HEK293 (cell line): ENCODE results near the gene TXNRD2.

ENCODE experiments used
- IKZF3 ChIP-seq: fragments of 450-650 bp; IDR thresholded peaks from 2 replicates; pipeline ENCODE4 v1.5.0; 2018; ENCODE audit warnings: missing biosample characterization, mild to moderate bottlenecking, missing genetic modification characterization, moderate library complexity
- KLF10 ChIP-seq: fragments of 450-650 bp; IDR thresholded peaks from 2 replicates; pipeline ENCODE4 v1.5.1; 2018; ENCODE audit warnings: missing biosample characterization, mild to moderate bottlenecking, missing genetic modification characterization
- REST ChIP-seq: fragments of 450-650 bp; formaldehyde crosslinking; IDR thresholded peaks from 2 replicates; pipeline ENCODE4 v1.5.1; 2016; ENCODE audit warnings: missing biosample characterization, missing genetic modification characterization
- ZNF10 ChIP-seq: fragments of 450-650 bp; formaldehyde crosslinking; IDR thresholded peaks from 2 replicates; pipeline ENCODE4 v1.5.1; 2017; ENCODE audit warnings: missing biosample characterization, missing genetic modification characterization
- ZNF155 ChIP-seq: fragments of 450-650 bp; formaldehyde crosslinking; IDR thresholded peaks from 2 replicates; pipeline ENCODE4 v1.5.1; 2016; ENCODE audit warnings: missing biosample characterization, missing genetic modification characterization
- ZNF26 ChIP-seq: fragments of 450-650 bp; formaldehyde crosslinking; IDR thresholded peaks from 2 replicates; pipeline ENCODE4 v1.5.1; 2016; ENCODE audit warnings: missing biosample characterization, missing genetic modification characterization
- ZNF544 ChIP-seq: fragments of 450-650 bp; formaldehyde crosslinking; IDR thresholded peaks from 2 replicates; pipeline ENCODE4 v1.5.0; 2017; ENCODE audit warnings: missing biosample characterization, missing genetic modification characterization
- ZNF704 ChIP-seq: fragments of 450-650 bp; formaldehyde crosslinking; IDR thresholded peaks from 2 replicates; pipeline ENCODE4 v1.5.1; 2016; ENCODE audit warnings: missing biosample characterization, missing genetic modification characterization
- ZNF791 ChIP-seq: fragments of 450-650 bp; formaldehyde crosslinking; IDR thresholded peaks from 2 replicates; pipeline ENCODE4 v1.5.1; 2016; ENCODE audit warnings: missing biosample characterization, missing genetic modification characterization
- ZNF792 ChIP-seq: fragments of 450-650 bp; formaldehyde crosslinking; IDR thresholded peaks from 2 replicates; pipeline ENCODE4 v1.5.1; 2016; ENCODE audit warnings: missing biosample characterization, missing genetic modification characterization
- TF ChIP-seq, protein P1 (sequence below): fragments of 450-650 bp; formaldehyde crosslinking; IDR thresholded peaks from 2 replicates; pipeline ENCODE4 v1.5.1; 2016; ENCODE audit warnings: missing biosample characterization, missing genetic modification characterization

GRCh38 chr22:19875061-19875530, 66.5 kb downstream of the TXNRD2 start:
- TF ChIP-seq ZNF26 (tag by site-specific recombination) = no peak
- TF ChIP-seq, protein P1, sequence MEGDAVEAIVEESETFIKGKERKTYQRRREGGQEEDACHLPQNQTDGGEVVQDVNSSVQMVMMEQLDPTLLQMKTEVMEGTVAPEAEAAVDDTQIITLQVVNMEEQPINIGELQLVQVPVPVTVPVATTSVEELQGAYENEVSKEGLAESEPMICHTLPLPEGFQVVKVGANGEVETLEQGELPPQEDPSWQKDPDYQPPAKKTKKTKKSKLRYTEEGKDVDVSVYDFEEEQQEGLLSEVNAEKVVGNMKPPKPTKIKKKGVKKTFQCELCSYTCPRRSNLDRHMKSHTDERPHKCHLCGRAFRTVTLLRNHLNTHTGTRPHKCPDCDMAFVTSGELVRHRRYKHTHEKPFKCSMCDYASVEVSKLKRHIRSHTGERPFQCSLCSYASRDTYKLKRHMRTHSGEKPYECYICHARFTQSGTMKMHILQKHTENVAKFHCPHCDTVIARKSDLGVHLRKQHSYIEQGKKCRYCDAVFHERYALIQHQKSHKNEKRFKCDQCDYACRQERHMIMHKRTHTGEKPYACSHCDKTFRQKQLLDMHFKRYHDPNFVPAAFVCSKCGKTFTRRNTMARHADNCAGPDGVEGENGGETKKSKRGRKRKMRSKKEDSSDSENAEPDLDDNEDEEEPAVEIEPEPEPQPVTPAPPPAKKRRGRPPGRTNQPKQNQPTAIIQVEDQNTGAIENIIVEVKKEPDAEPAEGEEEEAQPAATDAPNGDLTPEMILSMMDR (tag by site-specific recombination) = no peak
- no peak for TF ChIP-seq ZNF704 (tag by site-specific recombination)
- TF ChIP-seq ZNF10 = no peak
- no peak for TF ChIP-seq ZNF791 (tag by site-specific recombination)
- no peak for TF ChIP-seq ZNF544 (tag by site-specific recombination)
- TF ChIP-seq KLF10 (tag by site-specific recombination) = no peak
- no peak for TF ChIP-seq IKZF3 (tag by site-specific recombination)
- TF ChIP-seq ZNF792 (tag by site-specific recombination) = no peak
- TF ChIP-seq REST (tag by site-specific recombination) = no peak
- no peak for TF ChIP-seq ZNF155 (tag by site-specific recombination)
